Measurements from ENCODE around the gene LRIG1. TPM values are rescaled to one million over a fixed set of nuclear protein-coding genes. Genes with fewer than 3 reads are reported as not detected.

LRIG1 gene
- total and polyA plus RNA-seq, 10 of the 15 experiments (the other 5 are each of a cell fraction or from before 2014, with no cell fraction given), result 0.84 to 16.4 (median 8.1) TPM

- no peak for TF ChIP-seq MYC (IDR thresholded peaks at IDR 0.05; ENCODE audit: insufficient read depth, insufficient read length, insufficient replicate concordance, low read length, severe bottlenecking)
Measured at GRCh38 chr3:66443118-66443803, 57.6 kb downstream of the LRIG1 start (continued).

GRCh38 chr3:66442254-66443117 lies 58.3 kb downstream of the LRIG1 start:
- H3K4me1 ChIP-seq (ENCODE audit: control insufficient read depth, insufficient read depth, low read length), result peaks cover 9% of the 10 kb centered on the region
- TF ChIP-seq PAX5 (IDR thresholded peaks at IDR 0.05; ENCODE audit: borderline replicate concordance, low read depth, low read length) (no peak), NFIC (IDR thresholded peaks at IDR 0.05; ENCODE audit: low read depth, low read length) (no peak), ZBTB33 (IDR thresholded peaks at IDR 0.05) (no peak), SMAD5 (IDR thresholded peaks at IDR 0.05; ENCODE audit: low read depth) (no peak), SKIL (IDR thresholded peaks at IDR 0.05; ENCODE audit: low read depth, poor library complexity, severe bottlenecking) (no peak), PKNOX1 (IDR thresholded peaks at IDR 0.05) (no peak), MEF2A (IDR thresholded peaks at IDR 0.05; ENCODE audit: insufficient read depth, low read depth, low read length) (no peak), MEF2B (IDR thresholded peaks at IDR 0.05; ENCODE audit: partially characterized antibody, poor library complexity, severe bottlenecking) (no peak)
- H3K79me2 ChIP-seq (ENCODE audit: control insufficient read depth, insufficient read depth, low read length), result no peaks in the 10 kb centered on the region
- ChIA-PET SMC1A (ENCODE audit: uncharacterized antibody, unreplicated experiment) (no interaction called here), RAD21 (ENCODE audit: unreplicated experiment) (no interaction called here), CTCF (no interaction called here), POLR2A (interaction anchor here (0.7 to 1.0 kb wide), 2 partner anchors 39 to 160 kb away, joined by 3 read pairs; no protein-coding TSS in a partner anchor)
- ATAC-seq, result no peak
- no peak overlapping the region for H3K27ac ChIP-seq (ENCODE audit: control insufficient read depth, insufficient read depth)
- no peaks in the 10 kb centered on the region for H3K9me3 ChIP-seq (replicated peaks; ENCODE audit: control insufficient read depth, insufficient read depth, low read length)
- FAIRE-seq, result no peak
- intact Hi-C loops (cut with micrococcal nuclease; ENCODE audit: unreplicated experiment) (no loop called here), in situ Hi-C loops (cut with MboI) (no loop called here)
- H3K9ac ChIP-seq (ENCODE audit: control insufficient read depth, insufficient read depth, low read length), result no peak overlapping the region
- H3K27me3 ChIP-seq (replicated peaks in 1 of 2; ENCODE audit: control insufficient read depth in 2 of 2, insufficient read depth in 2 of 2, low read length in 1 of 2), result no peaks in the 10 kb centered on the region
- no peak overlapping the region for H3K4me3 ChIP-seq
- no peak overlapping the region for H3K4me2 ChIP-seq (ENCODE audit: control insufficient read depth, insufficient read depth)
- H2AFZ ChIP-seq (ENCODE audit: control insufficient read depth, low read depth, low read length), result no peak overlapping the region
- no peaks in the 10 kb centered on the region for H4K20me1 ChIP-seq (ENCODE audit: control insufficient read depth, insufficient read depth)
- WGBS (ENCODE audit: insufficient coverage, insufficient replicate concordance, low lambda C conversion rate, missing lambda C conversion rate), result 70% methylated on average over 13 of the region's 13 CpGs
- no peaks in the 10 kb centered on the region for H3K36me3 ChIP-seq (ENCODE audit: control insufficient read depth in 2 of 2, insufficient read depth in 2 of 2, low read length in 1 of 2)
- BruUV-seq (replicated peaks), result no TSS peak
- DNase-seq (ENCODE audit: low read depth, low spot score), result no peak
